ENCODE measurements around the gene CDH11. TPM values are rescaled to one million over a fixed set of nuclear protein-coding genes. Genes with fewer than 3 reads are reported as not detected.
A peak's percentile ranks its signal among the peaks of the same experiment; 100 is the strongest.

Gene CDH11, protein sequence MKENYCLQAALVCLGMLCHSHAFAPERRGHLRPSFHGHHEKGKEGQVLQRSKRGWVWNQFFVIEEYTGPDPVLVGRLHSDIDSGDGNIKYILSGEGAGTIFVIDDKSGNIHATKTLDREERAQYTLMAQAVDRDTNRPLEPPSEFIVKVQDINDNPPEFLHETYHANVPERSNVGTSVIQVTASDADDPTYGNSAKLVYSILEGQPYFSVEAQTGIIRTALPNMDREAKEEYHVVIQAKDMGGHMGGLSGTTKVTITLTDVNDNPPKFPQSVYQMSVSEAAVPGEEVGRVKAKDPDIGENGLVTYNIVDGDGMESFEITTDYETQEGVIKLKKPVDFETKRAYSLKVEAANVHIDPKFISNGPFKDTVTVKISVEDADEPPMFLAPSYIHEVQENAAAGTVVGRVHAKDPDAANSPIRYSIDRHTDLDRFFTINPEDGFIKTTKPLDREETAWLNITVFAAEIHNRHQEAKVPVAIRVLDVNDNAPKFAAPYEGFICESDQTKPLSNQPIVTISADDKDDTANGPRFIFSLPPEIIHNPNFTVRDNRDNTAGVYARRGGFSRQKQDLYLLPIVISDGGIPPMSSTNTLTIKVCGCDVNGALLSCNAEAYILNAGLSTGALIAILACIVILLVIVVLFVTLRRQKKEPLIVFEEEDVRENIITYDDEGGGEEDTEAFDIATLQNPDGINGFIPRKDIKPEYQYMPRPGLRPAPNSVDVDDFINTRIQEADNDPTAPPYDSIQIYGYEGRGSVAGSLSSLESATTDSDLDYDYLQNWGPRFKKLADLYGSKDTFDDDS
- polyA plus RNA-seq (ENCODE audit: insufficient read length in 3 of 3), result 100 to 1,000 TPM; 178 to 190 (median 188) TPM

DNA sequence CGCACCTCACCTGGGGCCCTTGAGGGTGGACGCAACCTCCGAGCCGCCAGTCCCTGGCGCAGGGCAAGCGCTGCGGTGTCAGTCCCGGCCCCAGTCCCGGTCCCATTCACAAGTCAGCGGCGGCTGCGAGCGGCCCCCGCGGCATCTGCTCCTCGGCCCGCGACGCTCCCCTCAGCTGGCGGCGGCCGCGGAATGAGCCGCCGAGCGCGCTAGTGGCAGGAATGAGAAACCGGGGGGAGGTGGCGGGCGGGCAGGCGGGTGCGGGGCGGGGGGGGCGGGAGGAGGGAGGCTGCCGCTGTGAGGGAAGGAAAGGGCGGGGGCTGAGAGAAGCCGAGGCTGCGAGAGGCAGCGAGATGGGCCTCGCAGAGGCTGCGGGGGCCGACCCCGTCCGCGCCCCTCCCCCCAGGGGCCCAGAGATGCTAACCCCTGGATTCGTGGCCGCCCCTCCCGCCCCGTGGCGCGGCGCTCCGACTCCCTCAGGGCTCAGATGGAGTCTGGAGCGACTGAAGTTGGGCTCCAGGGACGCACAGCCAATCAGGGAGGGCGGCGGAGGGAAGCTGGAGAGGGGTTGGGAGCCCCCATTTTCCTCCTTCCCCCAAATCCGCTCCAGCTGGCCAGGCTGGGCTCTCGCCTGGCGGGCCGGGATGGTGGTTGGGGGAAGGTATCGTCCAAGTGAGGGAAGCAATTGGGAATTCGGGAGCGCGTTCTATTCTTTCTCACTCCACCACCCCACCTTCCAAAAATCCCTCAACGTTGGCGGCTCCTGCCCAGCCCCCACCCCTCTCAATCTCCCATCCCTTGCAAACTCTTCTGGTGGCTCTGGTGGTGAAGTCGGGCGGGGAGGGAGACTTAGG lies at the start of gene CDH11:
Gene CDH11, minus strand, starts transcription at position 194 of the 854 bp plus-strand sequence. CDS start 117,194 bp downstream, outside the sequence.
- DNase-seq (ENCODE audit: low read depth in 3 of 3, low spot score in 2 of 3), result peak in 1 of 3 donors; percentile 70

GRCh38 chr16:65154321-65154720 lies 32.5 kb upstream of the CDH11 start:
- DNase-seq (ENCODE audit: low read depth in 3 of 3, low spot score in 2 of 3), result no peak

DNA sequence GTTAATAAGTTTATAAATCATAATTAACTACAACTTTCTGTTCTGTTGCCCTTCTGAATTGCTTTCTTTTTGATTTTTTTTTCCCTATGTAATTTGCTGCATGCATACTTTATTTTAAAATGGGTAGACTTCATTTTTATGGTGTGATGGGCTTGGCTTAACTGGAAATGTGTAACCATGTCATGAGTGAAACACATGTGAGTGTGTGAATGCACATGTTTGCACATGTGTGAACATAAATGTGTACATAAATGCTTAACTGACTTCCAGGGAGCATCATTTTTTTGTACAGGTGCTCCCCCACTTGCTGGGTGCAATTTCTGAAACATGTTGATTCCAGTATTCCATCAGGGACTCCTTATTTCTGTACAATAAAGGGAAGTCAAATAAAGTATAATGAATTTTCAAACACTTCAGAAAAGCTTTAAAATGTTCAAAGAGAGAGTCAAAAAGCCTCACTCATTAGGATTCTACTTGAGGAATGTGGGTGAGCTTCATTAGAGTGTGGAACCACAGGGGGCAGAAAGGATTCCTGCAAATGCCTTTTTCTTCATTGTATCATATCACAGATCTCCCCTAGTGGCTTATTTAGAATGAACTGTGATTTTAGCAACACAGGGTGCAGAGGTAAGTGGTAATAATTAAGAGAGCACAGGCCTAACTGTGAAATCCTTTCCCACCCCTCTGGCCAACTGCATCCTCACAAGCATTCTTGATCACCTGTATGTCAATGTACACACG lies 31.7 kb upstream of the CDH11 start:
- no peak for DNase-seq (ENCODE audit: low read depth in 3 of 3, low spot score in 2 of 3)

- DNase-seq (ENCODE audit: low read depth in 3 of 3, low spot score in 2 of 3), result no peak
Measured at GRCh38 chr16:65148804-65149203, 26.9 kb upstream of the CDH11 start.

DNA sequence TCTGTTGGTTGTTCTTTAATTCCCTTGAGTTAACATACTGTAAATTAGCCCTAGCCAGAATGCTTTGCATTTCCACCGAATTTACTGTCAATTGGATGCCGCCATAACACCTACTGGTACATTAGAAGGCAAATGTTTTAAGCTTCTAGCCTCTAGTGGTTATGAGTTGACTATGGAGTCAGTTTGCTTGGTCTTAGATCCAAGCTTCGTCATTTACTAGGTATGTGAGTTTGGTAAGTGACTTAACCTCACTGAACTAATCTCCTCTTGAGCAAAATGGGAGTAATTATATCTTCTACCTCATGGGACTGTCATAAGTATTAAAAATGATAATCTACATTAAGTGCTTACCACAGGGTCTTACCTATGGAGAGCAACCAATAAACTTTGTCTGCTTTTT lies 20.4 kb upstream of the CDH11 start:
- DNase-seq (ENCODE audit: low read depth in 3 of 3, low spot score in 2 of 3), result no peak

- DNase-seq (ENCODE audit: low read depth in 3 of 3, low spot score in 2 of 3), result no peak
Measured at GRCh38 chr16:65136681-65137080, 14.8 kb upstream of the CDH11 start.

DNA sequence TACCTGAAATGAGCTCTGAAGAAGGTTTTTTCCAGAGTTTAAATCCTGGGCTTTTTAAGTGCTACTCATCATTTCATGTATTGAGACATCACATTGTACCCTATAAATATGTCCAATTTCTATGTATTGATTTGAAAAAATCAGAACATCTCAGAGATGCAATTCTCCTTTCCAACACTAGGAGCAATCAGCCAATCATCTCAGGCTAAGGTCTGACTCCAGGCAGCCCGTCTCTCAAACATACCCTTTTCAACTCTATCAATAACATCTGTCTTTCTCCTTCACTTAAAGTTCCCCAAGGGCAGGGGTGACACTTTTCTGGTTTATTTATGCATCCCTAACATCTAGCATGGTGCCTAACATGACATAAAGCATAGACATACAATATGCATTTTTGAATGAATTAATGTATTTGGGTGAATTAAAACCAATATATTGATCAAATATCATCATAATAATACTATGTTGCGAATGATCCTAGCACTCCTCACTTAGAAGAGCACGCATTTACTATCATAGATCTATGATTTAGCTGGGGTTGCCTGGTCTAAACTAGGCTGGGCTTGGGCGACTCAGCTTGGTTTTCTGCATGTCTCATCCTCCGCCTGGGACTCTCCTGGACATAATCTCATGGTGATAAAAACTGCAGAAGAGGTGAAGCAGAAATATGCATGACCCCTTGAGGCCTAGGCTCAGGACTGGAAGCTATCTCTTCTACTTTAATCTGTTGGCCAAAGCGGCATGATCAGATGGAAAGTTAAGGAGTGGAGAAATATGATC lies 5.2 kb upstream of the CDH11 start:
- DNase-seq (ENCODE audit: low read depth in 3 of 3, low spot score in 2 of 3), result no peak

DNA sequence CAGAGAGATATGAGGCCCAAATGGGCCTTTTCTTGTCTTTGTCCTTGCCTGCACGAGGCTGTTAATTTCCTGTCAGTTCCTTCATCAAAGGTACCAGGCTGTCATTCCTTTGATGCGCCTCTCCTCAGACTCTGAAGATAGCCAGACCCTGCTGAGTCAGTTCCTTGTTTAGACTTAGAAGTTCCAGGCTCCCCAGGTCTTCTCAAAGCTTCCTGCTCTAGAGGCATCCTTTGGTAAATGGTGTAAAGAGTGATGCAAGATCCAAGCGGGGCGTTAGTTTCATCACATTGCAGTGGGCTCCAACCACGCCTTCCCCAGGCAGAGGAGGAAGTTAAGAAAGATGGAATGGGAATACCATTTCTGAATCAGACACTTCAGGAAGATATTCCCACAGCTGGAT lies 4.0 kb upstream of the CDH11 start:
- no peak for DNase-seq (ENCODE audit: low read depth in 3 of 3, low spot score in 2 of 3)

DNA sequence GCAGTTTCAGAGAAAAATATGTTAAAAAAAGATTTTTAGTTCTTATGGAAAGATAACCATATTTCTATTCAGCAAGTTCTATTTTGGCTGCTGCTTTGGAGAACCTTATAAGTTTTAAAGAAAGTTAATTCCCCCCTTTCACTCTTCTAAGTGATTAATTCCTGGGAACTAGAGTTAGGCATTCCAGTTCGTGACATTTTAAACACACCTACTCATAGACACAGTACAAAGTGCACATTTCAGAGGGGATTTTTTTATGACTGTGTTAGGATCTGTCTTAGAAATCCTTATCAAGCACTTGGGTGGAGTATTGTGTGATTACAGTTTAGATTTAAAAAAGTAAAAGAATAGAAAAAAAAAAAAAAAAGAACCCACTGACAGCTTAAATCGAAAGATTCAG lies 3.5 kb upstream of the CDH11 start:
- DNase-seq (ENCODE audit: low read depth in 3 of 3, low spot score in 2 of 3), result no peak

DNA sequence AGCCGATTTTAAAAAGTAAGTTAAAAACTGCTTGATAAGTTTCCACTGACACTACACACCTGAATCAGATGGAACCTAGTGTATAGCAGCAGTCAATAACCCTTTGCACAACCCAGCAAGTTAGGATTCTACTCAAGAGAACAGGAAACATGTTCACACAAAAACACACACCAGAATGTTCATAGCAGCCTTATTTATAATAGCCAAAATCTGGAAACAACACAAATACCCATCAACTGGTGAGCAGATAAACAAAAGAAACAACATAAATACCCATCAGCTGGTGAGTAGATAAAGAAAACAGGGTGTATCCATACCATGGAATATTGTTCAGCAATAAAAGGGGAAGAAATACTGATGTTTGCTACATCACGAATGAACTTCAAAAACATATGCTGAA lies 2.7 kb upstream of the CDH11 start:
- DNase-seq (ENCODE audit: low read depth in 3 of 3, low spot score in 2 of 3), result no peak

GRCh38 chr16:65124212-65124548 lies 2.3 kb upstream of the CDH11 start:
- DNase-seq (ENCODE audit: low read depth in 3 of 3, low spot score in 2 of 3), result no peak

DNA sequence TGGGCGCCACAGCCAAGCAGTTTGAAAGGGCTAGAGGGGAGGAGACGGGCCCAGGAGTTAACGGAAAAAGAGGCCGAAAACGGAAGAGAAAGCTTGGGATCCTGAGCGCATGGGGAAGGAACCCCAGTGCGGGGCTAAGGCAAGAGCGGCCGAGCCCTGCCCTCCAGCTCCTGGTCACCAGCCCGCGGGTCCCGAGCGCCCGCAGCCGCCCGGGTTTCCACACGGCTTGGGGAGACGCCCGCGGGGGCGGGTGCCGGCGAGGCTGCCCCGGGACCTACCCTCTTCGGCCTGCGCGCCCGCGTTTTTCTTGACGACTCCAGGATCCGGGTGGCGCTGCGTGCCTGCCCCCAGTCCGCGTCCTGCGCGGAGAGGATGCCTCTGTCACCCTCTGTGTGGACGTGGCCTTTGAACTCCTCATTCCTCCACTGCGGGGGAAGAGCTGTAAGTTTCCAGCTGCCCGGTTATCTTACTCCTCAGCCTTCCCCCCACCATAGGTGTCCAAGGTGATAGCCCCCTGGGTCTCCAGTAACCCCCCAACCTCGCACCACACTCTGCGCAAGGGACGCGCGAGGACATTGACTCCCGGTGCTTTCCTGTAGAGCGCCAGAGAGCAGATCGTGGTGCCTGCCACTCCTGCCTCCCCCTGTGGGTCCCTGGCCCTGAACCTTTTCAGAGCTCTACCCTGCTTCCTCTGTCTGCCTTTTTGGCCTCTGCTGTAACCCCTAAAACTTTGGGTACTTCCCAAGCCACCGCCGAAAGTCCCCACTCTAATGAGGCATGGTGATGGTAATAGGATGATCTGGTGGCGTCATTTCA lies 1.7 kb upstream of the CDH11 start:
- DNase-seq (ENCODE audit: low read depth in 3 of 3, low spot score in 2 of 3), result no peak

- DNase-seq (ENCODE audit: low read depth in 3 of 3, low spot score in 2 of 3), result peak in 1 of 3 donors; percentile 40
Measured at GRCh38 chr16:65122724-65123395, 997 bp upstream of the CDH11 start.

- no peak for DNase-seq (ENCODE audit: low read depth in 3 of 3, low spot score in 2 of 3)
Measured at GRCh38 chr16:65120831-65121721, 787 bp downstream of the CDH11 start.

DNA sequence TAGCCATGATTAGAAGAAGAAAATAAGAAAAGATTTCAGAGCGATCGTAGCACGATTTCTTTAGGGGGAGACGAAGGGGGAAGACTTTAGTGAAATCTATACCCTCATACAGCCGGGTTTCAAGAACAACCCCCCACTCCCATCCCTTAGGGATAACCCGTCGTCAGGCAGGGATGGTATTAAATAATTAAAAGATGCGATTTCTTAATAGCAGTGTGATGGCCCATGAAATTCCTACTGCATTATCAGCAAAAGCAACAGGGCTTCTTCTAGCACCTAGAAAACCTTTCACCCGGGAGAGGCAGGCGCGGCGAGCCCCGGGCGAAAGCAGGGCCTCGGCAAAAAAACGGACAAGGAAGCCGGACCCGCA lies 1.4 kb downstream of the CDH11 start:
- no peak for DNase-seq (ENCODE audit: low read depth in 3 of 3, low spot score in 2 of 3)

DNA sequence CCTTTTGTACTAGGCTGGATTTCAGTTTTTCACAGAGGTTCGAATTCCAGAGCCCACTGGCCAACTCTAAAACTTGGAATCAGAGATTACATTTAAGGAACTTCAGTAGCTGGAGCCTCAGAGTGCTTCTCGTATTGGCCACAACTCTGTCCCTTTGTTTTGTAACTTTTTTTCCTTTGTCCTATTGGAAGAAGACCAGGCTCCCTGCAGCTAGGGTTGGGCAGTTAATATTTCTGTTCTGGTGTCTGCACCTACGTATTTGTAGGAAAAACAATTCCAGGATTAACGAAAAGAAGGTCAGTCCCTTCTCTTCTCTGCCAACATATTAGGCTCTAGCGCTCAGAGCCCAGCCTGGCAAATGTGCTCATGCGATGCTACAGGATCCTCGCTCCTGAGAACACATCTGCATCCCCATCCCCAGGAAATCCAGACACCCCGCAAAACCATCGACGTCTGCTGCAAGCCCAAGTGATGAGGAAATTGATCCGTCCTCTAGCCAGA lies 1.9 kb downstream of the CDH11 start:
- DNase-seq (ENCODE audit: low read depth in 3 of 3, low spot score in 2 of 3), result peak in 1 of 3 donors; percentile 41

DNA sequence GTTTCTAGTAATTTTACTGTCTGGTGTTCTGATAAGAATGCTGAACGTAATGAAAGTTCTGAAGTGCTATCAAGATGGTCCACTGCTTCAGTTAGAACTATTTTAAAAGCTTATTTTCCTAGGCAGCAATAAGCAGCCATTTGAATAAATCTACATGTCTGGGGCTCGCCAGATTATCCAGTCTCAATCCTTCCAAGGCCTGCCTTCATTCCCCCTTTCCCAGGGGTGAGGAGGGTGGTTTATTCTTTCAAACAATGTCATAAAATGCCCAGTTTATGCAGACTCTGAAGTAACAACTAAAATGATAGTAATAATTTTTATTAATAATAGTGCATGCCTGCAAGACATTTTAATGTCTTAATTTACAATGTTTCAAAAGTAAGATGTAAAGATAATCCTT lies 2.4 kb downstream of the CDH11 start:
- no peak for DNase-seq (ENCODE audit: low read depth in 3 of 3, low spot score in 2 of 3)

All from right renal cortex interstitium (tissue), 3 donors.